Neural cell (in vitro differentiated cells): ENCODE measurements around the gene LRSAM1. TPM values are rescaled to one million over a fixed set of nuclear protein-coding genes. Genes with fewer than 3 reads are reported as not detected.
A peak's percentile ranks its signal among the peaks of the same experiment; 100 is the strongest.

Experiments used
- H2AFZ ChIP-seq: fragments of 200-600, 300-800 bp; sonication (generic), shearing (Covaris generic); 2 replicates; pipeline ENCODE4 v1.6.0; 2014; ENCODE audit warnings: low read depth, mild to moderate bottlenecking, antibody characterized with exemption, low read length, moderate library complexity
- H3F3A ChIP-seq: fragments of 200-600 bp; shearing (Covaris generic); 2 replicates; pipeline ENCODE4 v1.6.1; 2016; ENCODE audit warnings: mild to moderate bottlenecking, moderate library complexity, mixed read lengths, antibody characterized with exemption, low read length; ENCODE audit not compliant: insufficient read depth, poor library complexity, severe bottlenecking
- H3K27ac ChIP-seq: fragments of 200-600, 300-800 bp; sonication (generic), shearing (Covaris generic); 2 replicates; pipeline ENCODE4 v1.5.1; 2014; ENCODE audit warnings: mild to moderate bottlenecking, low read length, moderate library complexity
- H3K27me3 ChIP-seq: fragments of 300-800, 200-600 bp; sonication (generic), shearing (Covaris generic); 2 replicates; pipeline ENCODE4 v1.6.0; 2014; ENCODE audit warnings: mild to moderate bottlenecking, low read depth, low read length, moderate library complexity; ENCODE audit not compliant: insufficient read depth
- H3K36me3 ChIP-seq: fragments of 300-800, 200-600 bp; sonication (generic), shearing (Covaris generic); 2 replicates; pipeline ENCODE4 v1.5.1; 2014; ENCODE audit warnings: mild to moderate bottlenecking, antibody characterized with exemption, low read length, moderate library complexity; ENCODE audit not compliant: insufficient read depth
- H3K4me2 ChIP-seq: fragments of 300-800, 200-600 bp; sonication (generic), shearing (Covaris generic); 2 replicates; pipeline ENCODE4 v1.6.0; 2014; ENCODE audit warnings: mild to moderate bottlenecking, low read length
- H3K4me3 ChIP-seq: fragments of 300-800, 200-600 bp; sonication (generic), shearing (Covaris generic); 2 replicates; pipeline ENCODE4 v1.5.1; 2014; ENCODE audit warnings: mild to moderate bottlenecking, low read length, moderate library complexity
- H3K79me2 ChIP-seq: fragments of 200-600 bp; shearing (Covaris generic); replicated peaks from 2 replicates; pipeline ENCODE4 v1.6.0; 2014; ENCODE audit warnings: mild to moderate bottlenecking, low read length, moderate library complexity; ENCODE audit not compliant: insufficient read depth
- H3K9ac ChIP-seq: fragments of 300-800, 200-600 bp; sonication (generic), shearing (Covaris generic); 2 replicates; pipeline ENCODE4 v1.6.1; 2016; ENCODE audit warnings: mild to moderate bottlenecking, low read length, mixed read lengths
- H3K9me2 ChIP-seq: fragments of 200-600 bp; shearing (Covaris generic); 2 replicates; pipeline ENCODE4 v1.6.1; 2016; ENCODE audit warnings: mild to moderate bottlenecking, low read length, mixed read lengths; ENCODE audit not compliant: insufficient read depth
- H3K9me3 ChIP-seq: fragments of 200-600, 300-800 bp; sonication (generic), shearing (Covaris generic); 2 replicates; pipeline ENCODE4 v1.6.1; 2016; ENCODE audit warnings: mild to moderate bottlenecking, mixed run types, low read length, moderate library complexity, mixed read lengths
- H4K20me1 ChIP-seq: fragments of 200-600 bp; shearing (Covaris generic); 2 replicates; pipeline ENCODE4 v1.6.1; 2016; ENCODE audit warnings: mild to moderate bottlenecking, mixed run types; ENCODE audit not compliant: insufficient read depth
- CTCF ChIP-seq: fragments of 450-650 bp; IDR thresholded peaks from 2 replicates; pipeline ENCODE4 v1.5.1; 2014; ENCODE audit warnings: antibody characterized with exemption, mild to moderate bottlenecking, moderate library complexity; ENCODE audit not compliant: poor library complexity, severe bottlenecking
- EP300 ChIP-seq: fragments of 450-650 bp; conservative IDR thresholded peaks from 2 replicates; pipeline ENCODE4 v1.6.1; 2014; ENCODE audit warnings: antibody characterized with exemption, mild to moderate bottlenecking, moderate library complexity; ENCODE audit not compliant: poor library complexity, severe bottlenecking
- EZH2 ChIP-seq: fragments of 200-600, 300-800 bp; shearing (Covaris generic), sonication (generic); IDR thresholded peaks from 2 replicates; pipeline ENCODE4 v1.6.1; 2014; ENCODE audit warnings: antibody characterized with exemption, low read length, borderline replicate concordance, mild to moderate bottlenecking; ENCODE audit not compliant: insufficient read depth, poor library complexity, severe bottlenecking
- MXI1 ChIP-seq: fragments of 450-650 bp; conservative IDR thresholded peaks from 2 replicates; pipeline ENCODE4 v1.6.1; 2014; ENCODE audit warnings: antibody characterized with exemption, mild to moderate bottlenecking; ENCODE audit not compliant: poor library complexity, severe bottlenecking
- POLR2AphosphoS5 ChIP-seq: IDR thresholded peaks from 2 replicates; pipeline ENCODE4 v1.6.1; 2012
- RAD21 ChIP-seq: fragments of 450-650 bp; conservative IDR thresholded peaks from 2 replicates; pipeline ENCODE4 v1.6.1; 2014; ENCODE audit warnings: antibody characterized with exemption, mild to moderate bottlenecking, moderate library complexity
- REST ChIP-seq: IDR thresholded peaks from 2 replicates; pipeline ENCODE4 v1.6.1; 2012; ENCODE audit warnings: borderline replicate concordance
- SMC3 ChIP-seq: fragments of 450-650 bp; conservative IDR thresholded peaks from 2 replicates; pipeline ENCODE4 v1.6.1; 2014; ENCODE audit warnings: antibody characterized with exemption, mild to moderate bottlenecking, moderate library complexity; ENCODE audit not compliant: poor library complexity
- TAF1 ChIP-seq: IDR thresholded peaks from 2 replicates; pipeline ENCODE4 v1.6.1; 2012; ENCODE audit warnings: low read depth
- polyA plus RNA-seq: library from polyadenylated mRNA; depleted of rRNA; stranded (reverse); fragments of >200 nt; gene quantifications from 2 replicates; pipeline ENCODE4 v1.2.3, GENCODE V29; 2014

The LRSAM1 gene
- polyA plus RNA-seq, 1 donor from 2014 or later: 21.6 TPM

- Histone ChIP-seq H3K9ac (no peak overlapping the region), H3F3A (no peaks in the 10 kb centered on the region), H3K79me2 (peaks cover 8% of the 10 kb centered on the region), H3K9me3 (no peaks in the 10 kb centered on the region), H3K9me2 (no peaks in the 10 kb centered on the region), H3K4me2 (no peak overlapping the region), H3K36me3 (peaks cover 4% of the 10 kb centered on the region), H2AFZ (no peak overlapping the region), H3K27ac (no peak overlapping the region), H4K20me1 (no peaks in the 10 kb centered on the region), H3K27me3 (no peaks in the 10 kb centered on the region), H3K4me3 (no peak overlapping the region)
- TF ChIP-seq EP300 (no peak), TAF1 (no peak), CTCF (no peak), EZH2 (no peak), RAD21 (no peak), REST (no peak), SMC3 (no peak), MXI1 (no peak), POLR2AphosphoS5 (no peak)
These were observed 20.9 kb upstream of the LRSAM1 start for GRCh38 chr9:127430415-127430814.

DNA sequence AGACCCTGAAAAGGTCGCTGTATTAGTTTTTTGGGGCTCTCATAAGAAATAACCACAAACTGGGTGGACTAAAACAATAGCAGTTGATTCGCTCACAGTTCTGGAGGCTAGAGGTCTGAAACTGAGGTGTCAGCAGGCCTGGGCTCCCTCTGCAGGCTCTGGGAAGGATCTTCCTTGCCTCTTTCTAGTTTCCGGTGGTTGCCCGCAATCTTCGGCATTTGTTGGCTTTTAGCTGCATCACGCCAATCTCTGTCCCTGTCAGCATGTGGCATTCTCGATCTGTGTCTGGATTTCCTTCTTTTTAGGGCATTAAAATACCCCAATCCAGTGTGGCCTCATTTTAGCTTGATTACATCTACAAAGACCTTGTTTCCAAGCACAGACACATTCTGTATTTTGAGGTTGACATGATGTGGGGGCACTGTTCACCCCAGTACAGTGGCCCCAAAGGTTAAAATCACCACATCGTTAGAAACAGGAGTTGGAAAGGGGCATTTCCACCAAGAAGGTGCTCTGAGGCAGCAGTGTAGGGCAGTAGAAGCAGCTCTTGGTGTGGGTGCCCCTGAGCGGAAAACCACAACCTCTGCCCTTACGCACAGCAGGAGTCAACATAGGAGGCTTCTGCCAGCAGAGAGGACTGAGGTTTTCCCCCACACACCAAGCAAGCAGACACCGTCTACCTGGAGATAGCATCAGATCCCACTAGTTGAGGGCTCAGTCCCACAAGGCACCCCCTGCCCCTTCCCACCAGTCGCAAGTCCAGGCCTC is 13.6 kb upstream of the LRSAM1 start:
- no peaks in the 10 kb centered on the region for H3K9me3 ChIP-seq
- H3K4me2 ChIP-seq: no peak overlapping the region
- H3K9me2 ChIP-seq: no peaks in the 10 kb centered on the region
- H3K36me3 ChIP-seq: peaks cover 4% of the 10 kb centered on the region
- no peak overlapping the region for H3K9ac ChIP-seq
- no peak overlapping the region for H2AFZ ChIP-seq
- H4K20me1 ChIP-seq: no peaks in the 10 kb centered on the region
- H3K27me3 ChIP-seq: no peaks in the 10 kb centered on the region
- H3F3A ChIP-seq: no peaks in the 10 kb centered on the region
- H3K27ac ChIP-seq: no peak overlapping the region
- no peak overlapping the region for H3K4me3 ChIP-seq
- TF ChIP-seq RAD21 (no peak), CTCF (peak; percentile 31), TAF1 (no peak)
- no peaks in the 10 kb centered on the region for H3K79me2 ChIP-seq
